Activated CD8-positive, alpha-beta memory T cell treated with anti-CD3 and anti-CD28 coated beads for 4 hours (primary cell): ENCODE results near the gene CDC42BPB.
A peak's percentile ranks its signal among the peaks of the same experiment; 100 is the strongest.

Experiments used
- DNase-seq, 2 donors: peaks; one replicate each; pipeline ENCODE4 v3.0.0-alpha.2; 2020; ENCODE audit warnings: low read depth in 2 of 2

Gene CDC42BPB

DNA sequence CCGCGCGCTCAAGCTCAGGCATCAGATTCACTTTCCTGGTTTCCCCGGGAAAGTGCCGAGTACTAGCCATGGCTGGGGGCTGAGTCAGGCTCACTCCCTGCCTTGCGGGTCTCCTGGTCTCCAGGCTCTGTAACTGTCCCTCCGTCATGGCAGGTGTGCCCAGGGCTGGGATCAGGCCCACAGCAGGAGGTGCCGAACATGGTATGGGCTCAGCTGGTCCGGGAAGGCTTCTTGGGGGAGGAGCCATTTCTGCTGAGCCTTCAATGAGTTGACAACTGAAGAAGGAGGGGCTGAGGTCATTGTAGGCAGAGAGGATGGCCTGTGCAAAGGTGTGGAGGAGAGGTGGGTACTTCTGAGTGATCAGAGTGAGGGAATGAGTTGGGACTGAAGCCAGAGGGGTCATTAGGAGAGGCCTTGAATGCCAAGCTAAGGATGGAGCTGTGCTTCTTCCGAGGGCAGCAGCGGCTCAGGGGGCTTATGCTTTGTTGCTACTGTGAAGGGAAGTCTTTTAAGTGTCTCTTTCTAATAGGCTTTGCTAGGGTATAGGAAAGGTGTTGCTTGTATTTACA is 37.9 kb upstream of the CDC42BPB start:
- DNase-seq: no peak

DNA sequence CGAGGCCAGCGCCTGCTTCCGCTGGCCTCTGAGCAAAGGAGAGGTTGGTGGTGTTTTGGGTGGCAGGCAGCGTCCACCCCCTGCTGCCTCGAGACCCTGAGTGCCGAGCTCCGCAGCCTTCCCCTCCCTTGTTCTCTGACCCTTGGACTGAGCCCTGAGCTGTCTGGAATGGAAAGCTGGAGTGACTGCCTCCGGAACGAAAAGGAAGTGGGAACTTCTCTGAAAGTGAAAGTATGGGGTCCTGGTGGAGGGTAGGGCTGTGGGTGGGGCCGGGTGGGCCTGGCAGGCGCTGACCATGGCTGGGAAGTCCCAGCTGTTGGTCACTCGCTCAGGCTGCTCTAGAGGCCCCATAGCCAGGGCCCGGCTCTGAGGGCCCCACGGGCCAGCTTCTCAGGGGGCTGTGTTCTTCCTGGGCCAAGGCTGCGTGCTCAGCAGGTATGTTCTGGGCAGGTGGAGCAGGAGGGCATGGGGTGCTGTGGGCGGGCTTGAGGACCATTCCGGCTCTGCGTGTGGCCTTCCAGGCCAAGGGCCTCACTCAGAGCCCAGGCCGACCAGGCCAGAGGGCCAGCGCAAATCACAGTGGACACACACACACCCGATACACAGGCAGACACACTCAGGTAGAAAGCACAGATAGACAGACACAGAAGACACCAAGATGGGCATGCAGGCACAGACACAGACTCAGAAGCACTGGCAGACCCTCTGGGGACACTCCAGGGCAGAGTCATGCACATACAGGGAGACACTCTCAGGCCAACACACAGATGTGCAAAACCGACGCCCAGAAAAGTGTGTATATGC is 37.3 kb upstream of the CDC42BPB start, which contains the start of gene EXOC3L4:
Gene EXOC3L4 (plus strand): TSS at position 320 of the 804 bp plus-strand sequence. CDS start 5,495 bp downstream, outside the sequence.
- no peak for DNase-seq

DNA sequence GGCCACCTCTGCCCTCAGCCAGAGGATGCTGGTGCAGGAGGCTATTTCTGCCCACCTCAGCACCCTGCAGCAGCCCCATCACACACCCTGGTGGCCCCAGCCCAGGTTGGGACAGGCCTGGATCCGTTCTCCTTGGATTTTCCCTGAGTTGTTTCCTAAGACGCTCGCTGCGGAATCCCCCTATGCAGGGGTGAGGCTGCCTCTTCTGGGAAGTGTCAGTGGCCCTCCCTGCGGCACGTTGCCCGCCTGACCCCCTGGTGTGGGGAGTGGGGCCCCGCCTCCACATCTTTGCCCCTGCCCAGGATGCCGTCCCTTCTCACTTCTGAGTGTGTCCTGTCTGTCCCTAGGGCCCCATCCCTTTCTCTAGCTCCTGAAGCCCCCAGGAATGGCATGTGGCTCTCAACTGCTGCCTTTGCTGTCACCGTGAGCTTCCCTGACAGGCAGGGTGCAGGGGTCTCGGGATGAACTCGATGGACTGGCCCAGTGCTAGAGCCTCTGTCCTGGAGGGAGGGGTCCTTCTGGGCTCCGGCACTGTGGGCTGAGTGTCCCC is 36.6 kb upstream of the CDC42BPB start:
- no peak for DNase-seq

DNA sequence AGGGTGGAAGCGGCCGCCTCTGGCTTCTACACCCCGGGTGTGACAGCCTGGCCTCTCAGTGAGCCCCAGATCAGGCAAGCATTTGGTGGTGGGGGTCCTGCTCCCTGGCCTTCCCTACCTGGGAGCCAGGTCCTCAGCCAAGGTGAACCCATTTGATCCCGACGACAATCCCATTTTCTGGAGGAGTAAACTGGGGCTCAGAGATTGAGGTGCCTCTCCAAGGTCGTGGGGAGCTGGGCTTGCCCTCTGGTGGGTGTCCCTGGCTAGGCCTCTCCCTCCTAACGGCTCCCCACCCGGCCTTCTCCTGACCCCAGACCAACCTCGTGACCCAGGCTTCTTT is 34.5 kb upstream of the CDC42BPB start:
- no peak for DNase-seq

DNA sequence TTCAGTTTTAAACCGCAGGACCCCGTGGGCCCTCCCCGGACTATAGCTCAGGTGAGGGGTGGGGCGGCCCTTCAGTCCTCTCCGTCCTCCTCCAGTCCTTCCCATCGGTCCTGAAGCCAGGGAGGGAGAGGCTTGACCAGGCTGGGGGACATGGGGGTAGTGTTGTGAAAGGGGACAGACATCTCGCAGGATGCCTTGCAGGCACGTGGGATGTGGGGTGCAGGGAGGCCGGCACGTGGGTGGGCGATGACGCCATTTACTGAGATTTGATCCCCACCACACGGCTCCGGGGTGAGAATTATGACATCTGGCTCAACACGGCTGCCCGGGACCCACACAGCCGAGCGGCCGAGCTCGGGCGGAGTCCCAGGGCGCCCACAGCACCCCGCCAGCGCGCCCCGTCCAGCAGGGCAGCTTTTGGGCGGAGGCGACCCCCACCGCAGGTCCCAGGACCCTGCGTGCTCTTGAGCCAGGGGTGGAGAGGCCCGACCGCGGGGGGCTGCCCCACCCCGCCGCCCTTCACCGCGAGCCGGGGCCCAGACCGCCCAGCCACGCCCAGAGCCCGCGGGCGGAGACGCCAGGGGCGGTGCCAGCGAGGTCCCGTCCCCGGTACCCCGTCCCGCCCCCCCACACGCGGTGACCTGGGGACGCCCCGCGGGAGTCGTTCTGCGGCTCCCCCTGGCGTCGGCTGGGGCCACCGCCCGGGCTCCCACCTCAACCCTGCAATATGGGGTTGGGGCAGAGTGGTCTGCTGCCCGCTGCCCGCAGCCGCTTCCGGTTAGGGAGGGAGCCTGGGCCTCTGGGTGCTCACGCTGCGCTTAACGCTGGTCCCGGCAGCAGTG is 33.9 kb upstream of the CDC42BPB start:
- peak; percentile 58 to 62 for DNase-seq

DNA sequence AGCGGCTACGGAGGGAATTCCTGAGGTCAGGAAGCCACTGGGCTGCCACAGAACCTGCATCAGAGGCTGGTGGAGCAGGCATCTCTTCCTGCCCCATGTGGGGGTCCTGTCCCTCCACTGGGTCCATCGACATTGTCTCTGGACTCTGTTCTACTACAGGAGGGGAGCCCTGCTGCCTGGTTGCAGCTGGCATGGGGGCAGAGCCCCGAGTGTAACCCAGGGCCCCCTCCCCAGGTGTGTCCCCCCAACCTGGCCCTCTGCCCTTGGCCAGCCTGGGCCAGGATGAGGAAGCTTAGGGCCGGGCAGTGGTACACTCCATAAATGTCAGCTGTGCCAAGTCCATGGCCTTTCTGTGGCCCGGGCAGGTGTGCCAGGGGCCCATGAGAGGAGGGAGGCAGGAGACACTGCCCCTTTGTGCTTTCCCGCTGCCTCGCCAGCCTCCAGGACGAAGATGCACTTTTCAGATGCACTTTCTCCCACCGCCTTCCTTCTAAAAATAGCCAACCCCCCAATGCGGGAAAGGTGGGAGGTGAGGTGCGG is 33.2 kb upstream of the CDC42BPB start:
- DNase-seq: no peak

DNA sequence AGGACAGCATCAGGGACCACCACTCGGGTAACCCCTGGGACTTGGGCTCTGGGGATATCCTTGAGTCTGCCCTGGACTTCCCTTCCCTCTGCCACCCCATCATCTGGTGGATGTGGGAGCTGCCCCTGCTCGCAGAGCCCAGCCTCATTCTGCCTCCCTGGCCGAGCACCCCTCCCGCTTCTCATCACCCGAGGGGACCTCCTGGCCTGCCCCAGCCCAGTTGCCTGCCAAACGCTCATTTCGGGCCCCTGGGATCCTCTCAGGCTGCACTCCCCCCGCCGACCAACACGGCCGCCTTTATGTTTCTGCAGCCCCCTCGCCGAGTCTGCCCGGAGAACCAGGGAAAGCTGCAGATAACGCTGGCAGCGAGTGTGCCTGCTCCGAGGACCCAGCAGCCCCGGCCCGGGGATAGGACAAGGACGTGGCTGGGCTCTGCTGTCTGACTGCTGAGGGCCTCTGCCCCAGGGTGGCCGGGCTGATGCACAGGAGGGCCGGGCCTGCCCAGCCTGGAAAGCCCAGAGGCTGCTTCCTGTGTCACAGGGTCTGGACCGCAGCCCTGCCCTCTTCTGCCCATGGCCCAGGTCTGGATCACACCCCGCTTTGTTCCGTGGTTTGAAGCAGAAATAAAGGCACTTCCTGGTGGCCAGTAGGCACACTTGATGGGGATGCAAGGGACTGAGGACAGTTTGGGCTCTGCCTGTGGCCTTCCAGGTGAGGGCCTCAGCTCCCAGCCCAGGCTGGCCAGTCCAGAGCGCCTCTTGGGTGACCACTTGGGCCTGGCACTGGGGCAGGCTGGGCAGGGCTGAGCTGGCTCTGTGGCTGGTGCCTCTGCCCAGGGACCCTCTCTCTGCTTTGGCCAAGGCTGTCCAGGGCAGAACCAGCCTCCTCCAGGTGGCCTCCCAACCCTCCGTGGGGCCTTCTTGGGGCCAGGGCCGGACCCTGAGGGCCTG is 32.3 kb upstream of the CDC42BPB start:
- no peak for DNase-seq

DNA sequence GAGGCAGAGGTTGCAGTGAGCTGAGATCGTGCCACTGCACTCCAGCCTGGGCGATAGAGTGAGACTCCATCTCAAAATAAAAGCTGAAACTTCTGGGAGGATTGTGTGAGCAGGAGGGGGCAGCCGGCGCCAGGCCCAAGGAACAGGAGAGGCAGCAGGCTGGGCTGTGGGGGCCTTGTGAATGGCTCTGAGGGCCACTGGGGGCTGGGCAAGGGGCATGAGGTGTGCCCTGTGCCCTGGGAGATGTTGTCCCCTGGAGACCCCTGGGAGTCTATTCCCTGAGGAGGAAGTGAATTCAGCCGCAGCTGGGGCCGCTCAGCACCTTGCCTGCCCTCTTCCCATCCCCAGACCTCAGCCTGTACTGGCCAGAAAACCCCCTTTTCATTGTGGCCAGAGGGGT is 31.6 kb upstream of the CDC42BPB start:
- no peak for DNase-seq

DNA sequence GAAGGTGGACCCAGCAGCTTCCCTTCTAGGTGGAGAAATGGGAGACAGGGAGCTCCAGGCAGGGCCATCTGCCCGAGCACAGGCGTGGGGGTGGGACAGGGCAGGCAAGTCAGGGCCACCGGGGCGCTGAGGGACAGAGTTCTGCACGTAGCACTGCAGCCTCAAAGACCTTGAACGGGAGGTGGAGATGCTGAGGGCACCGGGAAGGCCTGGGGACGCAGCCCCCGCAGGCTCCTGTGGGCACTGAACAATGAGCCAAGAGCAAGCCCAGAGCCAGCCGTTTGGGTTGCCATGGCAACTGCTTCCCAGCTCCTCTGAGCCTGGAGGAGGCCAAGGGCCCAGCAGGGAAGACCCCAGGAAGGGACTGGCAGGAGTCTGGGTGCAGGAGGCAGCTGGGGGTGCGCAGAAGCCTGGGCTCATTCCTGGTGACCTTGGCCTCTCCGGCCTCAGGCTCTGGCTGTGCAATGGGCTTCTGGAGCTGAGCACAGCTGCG is 30.0 kb upstream of the CDC42BPB start:
- no peak for DNase-seq

DNA sequence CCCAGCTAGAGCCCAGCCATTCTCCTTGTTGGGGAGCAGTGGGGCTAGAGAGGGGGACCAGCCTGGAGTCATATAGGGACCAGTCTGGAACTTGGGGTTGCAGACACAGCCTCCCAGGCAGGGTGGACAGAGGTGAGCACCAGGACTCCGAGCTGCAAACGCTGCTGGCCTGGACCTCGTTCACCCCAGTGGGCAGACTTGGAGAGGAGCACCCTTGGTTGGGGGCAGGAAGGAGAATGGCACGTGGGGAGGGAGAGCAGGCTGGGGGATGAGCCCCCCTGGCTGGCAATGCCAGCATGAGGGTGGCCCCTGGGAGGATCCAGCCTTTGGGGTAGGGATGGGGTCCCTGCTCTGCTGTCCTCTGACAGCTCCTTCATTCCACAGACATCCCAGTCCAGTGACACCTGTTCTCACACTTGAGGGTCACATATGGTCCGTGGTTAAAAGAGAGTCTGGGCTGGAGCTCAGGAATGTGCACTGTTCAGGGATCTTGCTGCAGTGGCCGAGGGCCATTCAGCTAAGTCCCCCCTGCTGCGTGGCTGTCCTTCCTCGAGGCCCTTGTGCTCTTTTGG is 29.5 kb upstream of the CDC42BPB start:
- DNase-seq: no peak

DNA sequence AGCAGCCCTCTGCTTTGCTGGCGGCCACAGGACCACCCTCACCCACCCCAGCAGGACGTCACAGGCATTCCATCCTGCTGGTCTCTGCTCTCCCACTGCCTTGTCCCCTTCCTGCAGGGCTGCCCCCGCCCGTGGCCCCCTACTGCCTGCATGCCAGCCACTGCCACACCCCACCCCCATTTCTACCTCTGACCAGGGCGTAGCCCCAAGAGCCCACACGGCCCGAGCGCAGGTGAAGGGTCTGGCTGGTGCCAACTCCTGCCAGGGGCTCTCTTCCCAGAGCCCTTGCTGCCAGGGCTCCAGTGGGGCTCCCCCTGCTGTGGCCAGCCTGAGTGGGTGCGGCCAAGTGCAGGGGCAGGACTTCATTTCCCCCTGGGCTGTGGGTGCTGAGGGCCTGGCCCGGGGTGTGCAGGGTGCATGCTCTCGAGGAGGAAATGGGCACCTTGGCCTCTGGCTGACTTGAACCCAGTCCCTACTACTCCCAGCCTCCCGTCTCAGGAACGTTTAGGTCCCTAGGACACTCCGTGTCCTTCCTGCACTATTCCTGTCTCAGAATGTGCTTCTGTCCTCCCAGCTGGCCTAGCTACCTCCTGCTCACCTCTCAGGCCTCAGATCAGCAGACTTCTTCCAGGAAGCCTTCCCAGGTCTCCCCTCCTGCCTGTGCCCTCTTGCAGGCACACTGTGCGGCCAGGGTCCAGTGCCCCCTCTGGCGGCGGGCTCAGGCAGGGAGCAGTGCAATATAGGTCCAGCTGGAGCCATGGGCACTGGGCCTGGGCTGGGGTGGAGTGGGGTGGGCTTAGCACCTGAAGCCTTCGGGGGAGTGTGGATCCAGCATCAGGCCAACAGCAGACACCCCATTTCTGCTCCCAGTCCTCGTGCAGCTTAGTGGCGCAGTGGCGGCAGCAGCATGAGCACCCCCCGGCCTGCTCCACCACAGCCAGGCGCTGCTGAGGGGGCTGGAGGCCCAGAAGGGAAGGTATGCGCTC is 28.1 kb upstream of the CDC42BPB start:
- no peak for DNase-seq

DNA sequence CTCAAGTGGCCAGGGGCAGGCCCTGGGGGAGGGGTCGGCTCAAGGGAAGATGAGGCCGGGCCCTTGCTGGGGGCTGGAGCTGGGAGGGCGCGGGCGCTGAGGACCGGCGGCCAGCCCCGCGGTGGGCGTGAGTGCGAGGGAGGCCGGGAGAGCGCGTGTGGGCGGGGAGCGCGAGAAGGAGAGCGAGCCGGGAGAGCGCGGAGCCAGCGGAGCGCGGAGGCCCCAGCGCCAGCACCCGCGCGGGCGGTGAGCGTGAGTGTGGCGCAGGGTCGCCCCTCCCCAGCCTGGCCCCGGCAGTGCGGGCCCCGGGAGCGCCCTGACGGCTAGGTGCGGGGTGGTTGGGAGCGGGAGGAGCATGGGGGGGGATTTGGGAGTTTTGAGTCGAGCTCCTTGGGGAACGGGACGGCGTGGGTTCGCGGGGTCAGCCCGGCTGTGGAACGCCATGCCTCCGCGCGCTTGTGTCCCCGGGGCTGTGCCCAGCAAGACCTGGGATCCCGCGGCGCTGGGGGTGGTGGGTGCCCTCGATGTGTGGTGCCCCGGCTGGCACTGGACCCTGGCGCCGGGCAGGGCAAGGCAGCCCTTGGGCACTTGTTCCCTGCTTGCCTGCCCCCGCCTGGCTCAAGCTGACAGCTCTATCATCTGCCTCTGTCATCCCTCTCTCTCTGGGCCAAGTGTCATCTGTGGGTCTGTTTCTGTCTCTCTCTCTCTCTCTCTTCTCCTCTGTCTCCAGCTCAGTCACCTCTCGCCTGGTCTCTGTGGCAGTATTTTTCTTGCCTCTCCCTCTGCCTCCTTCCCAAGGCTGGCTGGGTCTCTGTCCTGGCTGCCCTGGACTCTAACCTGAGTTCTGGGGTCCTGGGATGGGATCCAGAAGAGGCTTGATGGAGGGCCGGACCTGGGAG is 26.9 kb upstream of the CDC42BPB start, which contains the start of gene LBHD2:
Gene LBHD2 (plus strand): TSS at position 190 of the 899 bp plus-strand sequence. CDS start 1,803 bp downstream, outside the sequence.
- DNase-seq: no peak

DNA sequence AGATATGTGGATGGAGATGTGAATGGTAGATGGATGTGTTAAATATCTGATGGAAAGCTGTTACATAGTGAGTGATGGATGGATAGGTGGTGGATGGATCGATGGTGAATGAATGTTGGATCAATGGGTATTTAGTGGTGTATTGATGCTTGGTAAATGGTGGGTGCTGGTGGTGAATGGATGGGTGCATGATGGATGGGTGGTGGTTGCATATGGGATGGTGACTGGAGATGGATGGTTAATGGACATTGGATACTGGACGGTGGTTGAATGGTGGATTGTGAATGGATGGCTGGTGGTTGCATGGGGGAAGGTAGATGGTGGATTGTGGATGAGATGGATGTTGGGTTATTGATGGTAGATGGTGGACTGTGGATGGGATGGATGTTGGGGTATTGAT is 24.6 kb upstream of the CDC42BPB start:
- no peak for DNase-seq

DNA sequence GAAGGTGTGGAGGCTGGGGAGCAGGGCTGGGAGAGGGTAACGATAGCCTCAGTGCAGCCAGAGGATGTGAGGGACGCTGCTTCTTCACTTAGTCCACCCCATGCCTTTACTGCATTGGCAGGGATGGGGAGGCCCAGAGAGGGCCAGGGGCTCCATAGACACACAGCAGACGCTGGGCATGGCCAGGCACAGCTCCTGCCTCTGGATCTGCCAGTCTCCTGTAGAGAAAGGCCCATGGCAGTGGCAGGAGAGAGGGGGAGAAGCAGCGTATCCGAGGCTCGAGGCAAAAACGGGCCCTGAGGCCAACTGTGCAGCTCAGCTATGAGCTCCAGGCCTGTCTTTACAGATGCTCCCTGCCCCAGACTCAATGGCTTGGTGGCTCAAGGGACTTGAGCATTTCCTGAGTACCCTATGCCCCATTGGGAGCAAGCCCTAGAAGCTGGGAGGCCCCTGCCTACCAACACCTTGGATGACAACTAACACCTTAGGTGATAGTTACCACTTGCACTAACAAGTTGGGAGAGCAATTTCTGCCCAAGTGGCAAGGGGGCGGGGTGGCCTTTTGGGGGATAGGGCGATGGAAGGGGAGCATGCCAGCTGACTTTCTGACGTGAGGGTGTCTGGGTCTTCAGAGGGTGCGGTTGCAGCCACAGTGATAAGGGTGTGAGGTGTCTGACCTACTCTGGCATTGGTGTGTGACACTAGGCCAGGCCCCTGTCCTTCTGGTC is 21.7 kb upstream of the CDC42BPB start:
- no peak for DNase-seq

DNA sequence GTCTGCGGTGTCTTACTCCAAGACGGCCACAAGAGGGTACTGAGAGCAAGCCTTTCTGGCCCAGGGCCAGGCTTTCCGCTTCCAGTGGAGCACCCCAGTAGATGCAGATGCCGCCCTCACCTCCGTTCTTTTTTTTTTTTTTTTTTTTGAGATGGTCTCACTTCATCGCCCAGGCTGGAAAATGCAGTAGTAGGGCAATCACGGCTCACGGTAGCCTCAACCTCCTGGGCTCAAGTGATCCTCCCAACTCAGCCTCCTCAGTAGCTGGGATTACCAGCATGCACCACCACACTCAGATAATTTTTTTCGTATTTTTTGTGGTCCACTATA is 21.0 kb upstream of the CDC42BPB start:
- DNase-seq: peak; percentile 33 to 45

DNA sequence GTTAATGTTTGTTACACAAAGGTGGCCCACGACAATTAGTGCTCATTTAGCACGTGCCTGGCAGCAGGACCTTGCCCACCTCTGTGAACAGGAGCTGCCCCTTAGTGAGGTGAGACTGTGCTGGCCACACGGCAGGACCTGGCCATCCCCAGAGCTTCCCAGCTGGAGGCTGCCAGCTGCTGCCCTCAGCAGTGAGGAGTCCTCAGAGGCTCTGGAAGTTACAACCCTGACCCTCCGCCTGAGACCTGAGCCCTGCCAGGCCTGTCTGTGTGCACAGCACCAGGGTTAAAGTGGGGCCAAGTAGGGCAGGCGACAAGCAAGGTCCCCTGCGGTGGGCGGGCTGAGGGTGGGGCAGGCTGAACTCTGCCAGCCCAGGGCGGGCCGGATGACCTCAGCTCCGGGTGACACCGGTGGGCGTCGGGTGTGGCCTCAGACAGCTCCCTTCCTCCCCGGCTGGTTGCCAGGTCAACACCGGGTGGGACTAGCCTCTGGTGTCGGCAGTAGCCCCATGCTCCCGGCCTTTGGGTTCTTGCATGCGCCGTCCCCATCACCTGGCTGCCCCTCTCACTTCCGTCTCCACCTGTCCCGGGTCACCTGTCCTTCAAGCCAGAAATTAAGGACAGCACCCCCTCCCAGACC is 17.5 kb upstream of the CDC42BPB start:
- DNase-seq: no peak
